Measurements from ENCODE around the gene SLIT1.

- no peak for TF ChIP-seq CTCF (IDR thresholded peaks at IDR 0.05)
- TF ChIP-seq POLR2A (IDR thresholded peaks at IDR 0.05): no peak
Observed at GRCh38 chr10:97180363-97180755, 5.4 kb downstream of the SLIT1 start.

Measured in adrenal gland (tissue), 5 donors.